IMR-90 (cell line): Measurements from ENCODE around the gene IGDCC3. TPM values are rescaled to one million over a fixed set of nuclear protein-coding genes. Genes with fewer than 3 reads are reported as not detected.

Experiments
- ATAC-seq: fragments of 200-7000 bp; cut with Tn5 transposase; 2 replicates; pipeline ENCODE4 v1.9.1; 2020; ENCODE audit warnings: low read depth, mild to moderate bottlenecking, moderate library complexity
- BruUV-seq: library from RNA; stranded (reverse); fragments of 400-500 nt; replicated peaks from 2 replicates; lab custom pipeline; 2021; lab: Mats Ljungman, UMichigan
- CTCF ChIA-PET: fragments of 300-600 bp; formaldehyde crosslinking; extraction: SDS; loops from one replicate; lab custom pipeline; 2021; ENCODE audit warnings: antibody characterized with exemption; lab: Yijun Ruan, JAX
- POLR2A ChIA-PET: fragments of 300-600 bp; sonication (Branson Sonifier 250); formaldehyde crosslinking; loops from one replicate; lab custom pipeline; 2022; ENCODE audit warnings: antibody characterized with exemption; ENCODE audit not compliant: unreplicated experiment; lab: Charles Lee
- DNase-seq: peaks from one replicate; pipeline ENCODE4 v3.0.0; 2013
- H2AFZ ChIP-seq: replicated peaks from 2 replicates; pipeline ENCODE3; 2013; ENCODE audit warnings: low read length, mild to moderate bottlenecking; ENCODE audit not compliant: poor library complexity
- H2AK5ac ChIP-seq: 2 replicates; pipeline ENCODE4 v1.6.1; 2013; ENCODE audit warnings: low read depth, low read length, inconsistent platforms
- H2AK9ac ChIP-seq: replicated peaks from 2 replicates; pipeline ENCODE3; 2013; ENCODE audit warnings: mild to moderate bottlenecking, low read depth, low read length, moderate library complexity; ENCODE audit not compliant: poor library complexity
- H2BK120ac ChIP-seq: 2 replicates; pipeline ENCODE4 v1.6.1; 2013; ENCODE audit warnings: low read depth, low read length, inconsistent platforms
- H2BK15ac ChIP-seq: 3 replicates; pipeline ENCODE4 v1.6.1; 2013; ENCODE audit warnings: low read depth, low read length, inconsistent platforms
- H2BK20ac ChIP-seq: 2 replicates; pipeline ENCODE4 v1.6.1; 2013; ENCODE audit warnings: low read depth, mild to moderate bottlenecking, inconsistent platforms, low read length, moderate library complexity
- H2BK5ac ChIP-seq: 2 replicates; pipeline ENCODE4 v1.6.1; 2013; ENCODE audit warnings: mild to moderate bottlenecking, low read depth, low read length, inconsistent platforms; ENCODE audit not compliant: poor library complexity, severe bottlenecking
- H3K14ac ChIP-seq: replicated peaks from 2 replicates; pipeline ENCODE4 v1.6.1; 2013; ENCODE audit warnings: low read depth, low read length, inconsistent platforms
- H3K18ac ChIP-seq: 2 replicates; pipeline ENCODE4 v1.6.1; 2013; ENCODE audit warnings: low read depth, low read length, control low read depth
- H3K23ac ChIP-seq: 2 replicates; pipeline ENCODE4 v1.6.1; 2013; ENCODE audit warnings: low read depth, low read length, inconsistent platforms
- H3K27ac ChIP-seq: 2 replicates; pipeline ENCODE4 v1.5.1; 2013; ENCODE audit warnings: mild to moderate bottlenecking, control low read depth, low read length; ENCODE audit not compliant: insufficient read depth
- H3K27me3 ChIP-seq: 2 replicates; pipeline ENCODE4 v1.6.1; 2013; ENCODE audit warnings: low read length; ENCODE audit not compliant: control insufficient read depth, insufficient read depth
- H3K36me3 ChIP-seq: 2 replicates; pipeline ENCODE4 v1.6.1; 2013; ENCODE audit warnings: low read length, mixed read lengths; ENCODE audit not compliant: control insufficient read depth, insufficient read depth
- H3K4ac ChIP-seq: 2 replicates; pipeline ENCODE4 v1.6.1; 2013; ENCODE audit warnings: low read depth, low read length, inconsistent platforms
- H3K4me1 ChIP-seq: 2 replicates; pipeline ENCODE4 v1.6.1; 2013; ENCODE audit warnings: low read length, mixed read lengths; ENCODE audit not compliant: control insufficient read depth, insufficient read depth
- H3K4me2 ChIP-seq: 2 replicates; pipeline ENCODE4 v1.6.1; 2013; ENCODE audit warnings: low read depth, mild to moderate bottlenecking, control low read depth, low read length, moderate library complexity
- H3K4me3 ChIP-seq: 2 replicates; pipeline ENCODE4 v1.5.1; 2013; ENCODE audit warnings: low read depth, mild to moderate bottlenecking, control low read depth, low read length, moderate library complexity; ENCODE audit not compliant: insufficient read depth
- H3K56ac ChIP-seq: 2 replicates; pipeline ENCODE4 v1.6.1; 2013; ENCODE audit warnings: low read length, inconsistent platforms; ENCODE audit not compliant: insufficient read depth; ENCODE audit errors: extremely low read depth
- H3K79me1 ChIP-seq, 2 experiments: 2 replicates each; pipeline ENCODE4 v1.6.1; 2013; ENCODE audit warnings: low read length in 2 of 2, inconsistent platforms in 1 of 2, low read depth in 1 of 2
- H3K9ac ChIP-seq: 2 replicates; pipeline ENCODE4 v1.6.1; 2013; ENCODE audit warnings: low read depth, low read length, control low read depth
- H3K9me1 ChIP-seq: 2 replicates; pipeline ENCODE4 v1.6.1; 2013; ENCODE audit warnings: low read length, inconsistent platforms; ENCODE audit not compliant: insufficient read depth
- H3K9me3 ChIP-seq: 2 replicates; pipeline ENCODE4 v1.6.1; 2013; ENCODE audit warnings: low read length; ENCODE audit not compliant: control insufficient read depth, insufficient read depth
- H4K20me1 ChIP-seq: 2 replicates; pipeline ENCODE4 v1.6.1; 2013; ENCODE audit warnings: low read length, inconsistent platforms; ENCODE audit not compliant: insufficient read depth
- H4K5ac ChIP-seq: 2 replicates; pipeline ENCODE4 v1.6.1; 2013; ENCODE audit warnings: mild to moderate bottlenecking, low read depth, low read length, control low read depth
- H4K8ac ChIP-seq, 2 experiments: 2 replicates each; pipeline ENCODE4 v1.6.1; 2013; ENCODE audit warnings: low read depth in 2 of 2, low read length in 2 of 2, control low read depth in 1 of 2, inconsistent platforms in 1 of 2
- H4K91ac ChIP-seq: 2 replicates; pipeline ENCODE4 v1.6.1; 2013; ENCODE audit warnings: low read depth, low read length, inconsistent platforms; ENCODE audit not compliant: insufficient read depth
- CEBPB ChIP-seq: IDR thresholded peaks from 2 replicates; pipeline ENCODE4 v1.6.1; 2012; ENCODE audit warnings: low read depth, low read length, improper control_type of control experiment
- CHD1 ChIP-seq: IDR thresholded peaks from 2 replicates; pipeline ENCODE4 v1.6.1; 2012; ENCODE audit warnings: low read depth, low read length, improper control_type of control experiment
- MAZ ChIP-seq: IDR thresholded peaks from 2 replicates; pipeline ENCODE4 v1.6.1; 2012; ENCODE audit warnings: low read depth, mild to moderate bottlenecking, low read length, improper control_type of control experiment, moderate library complexity, borderline replicate concordance
- NFE2L2 ChIP-seq: fragments of 150-350 bp; IDR thresholded peaks from 2 replicates; pipeline ENCODE4 v1.6.1; 2016; ENCODE audit warnings: low read depth, mild to moderate bottlenecking, low read length
- RFX5 ChIP-seq: IDR thresholded peaks from 2 replicates; pipeline ENCODE4 v1.8.0; 2012; ENCODE audit warnings: low read depth, mild to moderate bottlenecking, low read length, moderate library complexity
- SMC3 ChIP-seq: fragments of 150-350 bp; IDR thresholded peaks from 2 replicates; pipeline ENCODE4 v1.6.1; 2016; ENCODE audit warnings: low read depth, mild to moderate bottlenecking, antibody characterized with exemption, low read length, moderate library complexity
- USF2 ChIP-seq: fragments of 150-350 bp; IDR thresholded peaks from 2 replicates; pipeline ENCODE4 v1.6.1; 2017; ENCODE audit warnings: mild to moderate bottlenecking, antibody characterized with exemption, low read length, low read depth
- WGBS, 2 experiments: methylation state at CpG; one replicate each; pipeline versions ENCODE4 v1.1.5 to v1.1.7; 2013; ENCODE audit warnings: missing lambda C conversion rate in 2 of 2; ENCODE audit not compliant: insufficient read length in 1 of 2; ENCODE audit errors: extremely low coverage in 2 of 2; 5-methylcytosine and 5-hydroxymethylcytosine counted together
- dilution Hi-C: fragments of 300-500 bp; cut with HindIII; formaldehyde crosslinking; loops from one replicate; pipeline ENCODE4 v1.14.3; 2018; ENCODE audit warnings: low sequenced_read_pairs; ENCODE audit not compliant: unreplicated experiment
- in situ Hi-C: fragments of 300-500 bp; cut with MboI; formaldehyde crosslinking; loops from 3 replicates; pipeline ENCODE4 v1.14.3; 2019; ENCODE audit warnings: low sequenced_read_pairs, inconsistent platforms, mixed read lengths
- intact Hi-C: fragments of 100-400 bp; cut with micrococcal nuclease; formaldehyde crosslinking; loops from 2 replicates; pipeline ENCODE4 v1.10.0; 2022
- polyA plus RNA-seq, 3 experiments: library from polyadenylated mRNA; depleted of rRNA; stranded (reverse); fragments of >200 nt; gene quantifications; 2 replicates each; pipeline ENCODE4 v1.2.3, GENCODE V29; 2012; ENCODE audit warnings: low replicate concordance in 1 of 3
- total RNA-seq: library from RNA; depleted of rRNA; stranded (reverse); fragments of >200 nt; gene quantifications from 2 replicates; pipeline ENCODE4 v1.2.3, GENCODE V29; 2012

Gene IGDCC3
- total and polyA plus RNA-seq, 2 of the 4 experiments (the other 2 are of a cell fraction), result 0.18 to 0.19 TPM

GRCh38 chr15:65381445-65382145, 3.8 kb upstream of the IGDCC3 start:
- ChIA-PET CTCF (no interaction called here), POLR2A (no interaction called here)
- Histone ChIP-seq H2BK15ac (no peak overlapping the region), H2AK9ac (no peak overlapping the region), H2BK20ac (no peak overlapping the region), H2AFZ (no peak overlapping the region), H3K4me1 (peaks cover 3% of the 10 kb centered on the region; the same call in 1 of the 2 replicates), H3K9me1 (no peaks in the 10 kb centered on the region), H3K4me2 (no peak overlapping the region), H3K56ac (no peak overlapping the region), H3K23ac (no peak overlapping the region), H3K4ac (no peak overlapping the region), H4K91ac (no peak overlapping the region), H3K9ac (no peak overlapping the region), H3K14ac (no peak overlapping the region), H2AK5ac (no peak overlapping the region), H4K5ac (no peak overlapping the region), H3K27me3 (peaks cover 43% of the 10 kb centered on the region), H3K4me3 (no peak overlapping the region), H4K8ac (no peak overlapping the region), H4K20me1 (peaks cover 3% of the 10 kb centered on the region; the same call in 1 of the 2 replicates), H3K18ac (no peak overlapping the region), H3K79me1 (no peaks in the 10 kb centered on the region), H2BK5ac (no peak overlapping the region), H2BK120ac (no peak overlapping the region), H3K9me3 (no peaks in the 10 kb centered on the region), H3K36me3 (no peaks in the 10 kb centered on the region), H3K27ac (no peak overlapping the region)
- BruUV-seq, result no TSS peak
- ATAC-seq (no peak), DNase-seq (no peak)
- dilution Hi-C loops (no loop called here), intact Hi-C loops (no loop called here), in situ Hi-C loops (loop anchor here (5.0 to 10.0 kb wide), 2 partner anchors 64 to 187 kb away; no protein-coding TSS in a partner anchor)
- WGBS, 2 experiments, result no CpG with 5 or more reads among the region's 1 CpG
- no peak for TF ChIP-seq CEBPB
- TF ChIP-seq RFX5, result no peak
- TF ChIP-seq MAZ, result no peak
- TF ChIP-seq SMC3, result no peak
- no peak for TF ChIP-seq NFE2L2
- TF ChIP-seq CHD1, result no peak
- no peak for TF ChIP-seq USF2
